ENCODE data around the gene DNAH2.

Gene DNAH2

GRCh38 chr17:7880076-7880868, 162.7 kb downstream of the DNAH2 start:
- no peaks in the 10 kb centered on the region for H3K27me3 ChIP-seq
- H3K27ac ChIP-seq = peak overlapping the region; percentile 73
- no peak overlapping the region for H3K4me3 ChIP-seq (ENCODE audit: low read depth in 1 of 2, low read length in 1 of 2)
- H3K36me3 ChIP-seq = no peaks in the 10 kb centered on the region
- TF ChIP-seq, protein P1, sequence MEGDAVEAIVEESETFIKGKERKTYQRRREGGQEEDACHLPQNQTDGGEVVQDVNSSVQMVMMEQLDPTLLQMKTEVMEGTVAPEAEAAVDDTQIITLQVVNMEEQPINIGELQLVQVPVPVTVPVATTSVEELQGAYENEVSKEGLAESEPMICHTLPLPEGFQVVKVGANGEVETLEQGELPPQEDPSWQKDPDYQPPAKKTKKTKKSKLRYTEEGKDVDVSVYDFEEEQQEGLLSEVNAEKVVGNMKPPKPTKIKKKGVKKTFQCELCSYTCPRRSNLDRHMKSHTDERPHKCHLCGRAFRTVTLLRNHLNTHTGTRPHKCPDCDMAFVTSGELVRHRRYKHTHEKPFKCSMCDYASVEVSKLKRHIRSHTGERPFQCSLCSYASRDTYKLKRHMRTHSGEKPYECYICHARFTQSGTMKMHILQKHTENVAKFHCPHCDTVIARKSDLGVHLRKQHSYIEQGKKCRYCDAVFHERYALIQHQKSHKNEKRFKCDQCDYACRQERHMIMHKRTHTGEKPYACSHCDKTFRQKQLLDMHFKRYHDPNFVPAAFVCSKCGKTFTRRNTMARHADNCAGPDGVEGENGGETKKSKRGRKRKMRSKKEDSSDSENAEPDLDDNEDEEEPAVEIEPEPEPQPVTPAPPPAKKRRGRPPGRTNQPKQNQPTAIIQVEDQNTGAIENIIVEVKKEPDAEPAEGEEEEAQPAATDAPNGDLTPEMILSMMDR (IDR thresholded peaks at IDR 0.05) = no peak
- H3K4me1 ChIP-seq (ENCODE audit: control insufficient read depth in 1 of 2, insufficient read depth in 1 of 2, low read depth in 1 of 2, low read length in 1 of 2) = peaks cover 28 to 37% of the 10 kb centered on the region in 2 experiments
- no peaks in the 10 kb centered on the region for H3K9me3 ChIP-seq

- TF ChIP-seq, protein P1 (IDR thresholded peaks at IDR 0.05) = no peak
- H3K4me1 ChIP-seq (ENCODE audit: control insufficient read depth in 1 of 2, insufficient read depth in 1 of 2, low read depth in 1 of 2, low read length in 1 of 2) = peaks cover 38 to 49% of the 10 kb centered on the region in 2 experiments
- H3K27ac ChIP-seq = peak overlapping the region; percentile 73
Observed at GRCh38 chr17:7881276-7882054, 163.9 kb downstream of the DNAH2 start.

GRCh38 chr17:7882068-7882467, 164.5 kb downstream of the DNAH2 start:
- H3K4me3 ChIP-seq (ENCODE audit: low read depth in 1 of 2, low read length in 1 of 2) = no peak overlapping the region
- TF ChIP-seq, protein P1 (IDR thresholded peaks at IDR 0.05) = no peak
- H3K9me3 ChIP-seq = no peaks in the 10 kb centered on the region
- peaks cover 44 to 55% of the 10 kb centered on the region in 2 experiments for H3K4me1 ChIP-seq (ENCODE audit: control insufficient read depth in 1 of 2, insufficient read depth in 1 of 2, low read depth in 1 of 2, low read length in 1 of 2)
- H3K36me3 ChIP-seq = no peaks in the 10 kb centered on the region
- H3K27ac ChIP-seq = peak overlapping the region; percentile 73
- no peaks in the 10 kb centered on the region for H3K27me3 ChIP-seq

More at GRCh38 chr17:7881276-7882054, 163.9 kb downstream of the DNAH2 start:
- no peaks in the 10 kb centered on the region for H3K9me3 ChIP-seq
- H3K27me3 ChIP-seq = no peaks in the 10 kb centered on the region
- peak overlapping the region in 1 of 2 experiments; percentile 6 for H3K4me3 ChIP-seq (ENCODE audit: low read depth in 1 of 2, low read length in 1 of 2)
- H3K36me3 ChIP-seq = no peaks in the 10 kb centered on the region

DNA sequence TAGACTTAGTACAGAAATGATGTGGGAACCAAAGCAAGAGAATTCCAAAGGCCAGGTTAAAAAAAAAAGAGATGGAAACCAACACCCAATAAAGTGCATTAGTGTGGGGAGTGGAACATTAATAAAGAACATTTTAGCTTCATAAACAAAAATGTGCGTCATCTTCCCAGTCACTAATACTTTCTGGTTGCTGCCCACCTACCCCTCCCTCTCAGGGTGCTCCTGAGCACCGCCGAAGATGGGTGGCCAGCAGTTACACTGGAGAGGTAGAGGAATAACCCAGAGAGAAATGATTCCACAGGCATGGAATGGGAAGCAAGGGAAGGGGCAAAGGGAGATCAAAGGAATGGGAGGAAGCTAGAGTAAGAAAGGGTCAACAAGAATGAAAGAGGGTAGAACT, 165.1 kb downstream of the DNAH2 start:
- Histone ChIP-seq H3K27ac (peak overlapping the region; percentile 73), H3K27me3 (no peaks in the 10 kb centered on the region), H3K9me3 (no peaks in the 10 kb centered on the region), H3K4me1 (ENCODE audit: control insufficient read depth in 1 of 2, insufficient read depth in 1 of 2, low read depth in 1 of 2, low read length in 1 of 2) (peaks cover 50 to 60% of the 10 kb centered on the region in 2 experiments), H3K36me3 (no peaks in the 10 kb centered on the region), H3K4me3 (ENCODE audit: low read depth in 1 of 2, low read length in 1 of 2) (no peak overlapping the region)
- TF ChIP-seq, protein P1 (IDR thresholded peaks at IDR 0.05) = no peak

Measured in neutrophil (primary cell).